GM21367 (cell line): ENCODE measurements around the gene DYNC1LI1.
"Not testable (repeated sequence)": the region's sequence is repeated elsewhere in the genome, so short reads cannot be mapped to it uniquely, and the experiment has no call there.

Experiments used
- ATAC-seq: cut with Tn5 transposase; IDR thresholded peaks from one replicate; pipeline ENCODE4 v1.9.1; 2021; ENCODE audit not compliant: unreplicated experiment

DYNC1LI1 gene

GRCh38 chr3:32540899-32541298 is 29.8 kb downstream of the DYNC1LI1 start:
- no peak for ATAC-seq

GRCh38 chr3:32532434-32532833 is 38.2 kb downstream of the DYNC1LI1 start:
- ATAC-seq, result no peak

- no peak for ATAC-seq
Observed at GRCh38 chr3:32531010-32531647, 39.5 kb downstream of the DYNC1LI1 start.

- no peak for ATAC-seq
Observed at GRCh38 chr3:32525720-32526119, 44.9 kb downstream of the DYNC1LI1 start.

GRCh38 chr3:32522682-32523081 is 48.0 kb downstream of the DYNC1LI1 start:
- ATAC-seq, result no peak

GRCh38 chr3:32518921-32519320 is 51.7 kb downstream of the DYNC1LI1 start:
- ATAC-seq, result not testable (repeated sequence)

- peak; percentile 4 for ATAC-seq
Observed at GRCh38 chr3:32516751-32517150, 53.9 kb downstream of the DYNC1LI1 start.

- no peak for ATAC-seq
Observed at GRCh38 chr3:32511005-32511404, 59.7 kb downstream of the DYNC1LI1 start.

GRCh38 chr3:32510075-32510724 is 60.5 kb downstream of the DYNC1LI1 start:
- ATAC-seq, result peak; percentile 86

GRCh38 chr3:32508711-32509110 is 61.9 kb downstream of the DYNC1LI1 start:
- no peak for ATAC-seq

GRCh38 chr3:32506466-32506865 is 64.2 kb downstream of the DYNC1LI1 start:
- no peak for ATAC-seq

GRCh38 chr3:32502946-32503286 is 67.7 kb downstream of the DYNC1LI1 start:
- ATAC-seq, result no peak

GRCh38 chr3:32502118-32502945 is 68.3 kb downstream of the DYNC1LI1 start, which contains the start of gene CMTM6:
CMTM6 (minus strand) TSS chr3:32502852; CDS start chr3:32502745, 107 bp downstream.
- ATAC-seq, result peak; percentile 64

GRCh38 chr3:32501783-32502117 is 68.9 kb downstream of the DYNC1LI1 start:
- no peak for ATAC-seq

- no peak for ATAC-seq
Observed at GRCh38 chr3:32500880-32501782, 69.5 kb downstream of the DYNC1LI1 start.

- ATAC-seq, result no peak
Observed at GRCh38 chr3:32500231-32500630, 70.4 kb downstream of the DYNC1LI1 start.

- no peak for ATAC-seq
Observed at GRCh38 chr3:32499585-32499984, 71.1 kb downstream of the DYNC1LI1 start.

- no peak for ATAC-seq
Observed at GRCh38 chr3:32498992-32499391, 71.7 kb downstream of the DYNC1LI1 start.

GRCh38 chr3:32498252-32498651 is 72.4 kb downstream of the DYNC1LI1 start:
- no peak for ATAC-seq

GRCh38 chr3:32495609-32496008 is 75.0 kb downstream of the DYNC1LI1 start:
- ATAC-seq, result no peak

- no peak for ATAC-seq
Observed at GRCh38 chr3:32495085-32495484, 75.6 kb downstream of the DYNC1LI1 start.
